Measurements from ENCODE around the gene GPHN. TPM values are rescaled to one million over a fixed set of nuclear protein-coding genes. Genes with fewer than 3 reads are reported as not detected.
"Not testable (repeated sequence)": the region's sequence is repeated elsewhere in the genome, so short reads cannot be mapped to it uniquely, and the experiment has no call there.

The GPHN gene
- total RNA-seq, 1 experiment from 2014 or later: 23.4 TPM

- Histone ChIP-seq H3K36me3 (ENCODE audit: low read depth, low read length) (no peaks in the 10 kb centered on the region), H3K9ac (ENCODE audit: low read length) (no peak overlapping the region), H4K20me1 (ENCODE audit: low read length) (no peaks in the 10 kb centered on the region), H3K9me2 (replicated peaks; ENCODE audit: low read length) (no peaks in the 10 kb centered on the region), H3F3A (ENCODE audit: low read length, unreplicated experiment) (no peaks in the 10 kb centered on the region), H3K4me1 (ENCODE audit: insufficient read depth, low read length) (0 out of 2 replicates have a peak, but pooled peaks cover 3% of the 10 kb centered on the region), H3K27ac (ENCODE audit: low read length) (no peak overlapping the region), H3K4me2 (ENCODE audit: low read length) (no peak overlapping the region), H3K9me3 (ENCODE audit: low read length) (no peaks in the 10 kb centered on the region), H3K27me3 (ENCODE audit: low read length) (no peaks in the 10 kb centered on the region), H2AFZ (ENCODE audit: low read length) (no peak overlapping the region), H3K79me2 (ENCODE audit: low read length) (no peaks in the 10 kb centered on the region), H3K4me3 (ENCODE audit: low read length) (no peak overlapping the region)
- intact Hi-C loops (cut with micrococcal nuclease): no loop called here
- DNase-seq: no peak
- no peak for TF ChIP-seq EZH2 (IDR thresholded peaks at IDR 0.05; ENCODE audit: low read length, unreplicated experiment)
- TF ChIP-seq EZH2phosphoT487 (IDR thresholded peaks at IDR 0.05; ENCODE audit: borderline replicate concordance, low read length): no peak
- no peak for TF ChIP-seq CTCF (conservative IDR thresholded peaks at IDR 0.05; ENCODE audit: low read depth, low read length)
- POLR2A ChIA-PET (ENCODE audit: unreplicated experiment): no interaction called here
- no TSS peak for BruUV-seq (replicated peaks)
- peak; percentile 53; the same call in 1 of the 2 replicates for ATAC-seq
- CTCF ChIA-PET: no interaction called here
These were observed 319.2 kb downstream of the GPHN start for GRCh38 chr14:66827182-66827581.

- ChIA-PET POLR2A (ENCODE audit: unreplicated experiment) (interaction anchor here (0.6 kb wide), 1 partner anchor 89 kb away, joined by 3 read pairs; no protein-coding TSS in a partner anchor), CTCF (interaction anchor here (0.6 kb wide), 1 partner anchor 472 kb away, joined by 7 read pairs; no protein-coding TSS in a partner anchor)
- no peaks in the 10 kb centered on the region for H3K9me2 ChIP-seq (replicated peaks; ENCODE audit: low read length)
- no peaks in the 10 kb centered on the region for H3K79me2 ChIP-seq (ENCODE audit: low read length)
- intact Hi-C loops (cut with micrococcal nuclease): no loop called here
- H3K27me3 ChIP-seq (ENCODE audit: low read length): no peaks in the 10 kb centered on the region
- DNase-seq: no peak
- no peaks in the 10 kb centered on the region for H3K9me3 ChIP-seq (ENCODE audit: low read length)
- no peak overlapping the region for H3K27ac ChIP-seq (ENCODE audit: low read length)
- BruUV-seq (replicated peaks): no TSS peak
- 0 out of 2 replicates have a peak, but pooled peaks cover 3% of the 10 kb centered on the region for H3K4me1 ChIP-seq (ENCODE audit: insufficient read depth, low read length)
- TF ChIP-seq EZH2 (IDR thresholded peaks at IDR 0.05; ENCODE audit: low read length, unreplicated experiment): no peak
- no peak for TF ChIP-seq CTCF (conservative IDR thresholded peaks at IDR 0.05; ENCODE audit: low read depth, low read length)
- no peak for TF ChIP-seq EZH2phosphoT487 (IDR thresholded peaks at IDR 0.05; ENCODE audit: borderline replicate concordance, low read length)
- no peak overlapping the region for H3K4me3 ChIP-seq (ENCODE audit: low read length)
- H3F3A ChIP-seq (ENCODE audit: low read length, unreplicated experiment): no peaks in the 10 kb centered on the region
- no peaks in the 10 kb centered on the region for H3K36me3 ChIP-seq (ENCODE audit: low read depth, low read length)
- no peak overlapping the region for H3K9ac ChIP-seq (ENCODE audit: low read length)
- H4K20me1 ChIP-seq (ENCODE audit: low read length): no peaks in the 10 kb centered on the region
- H3K4me2 ChIP-seq (ENCODE audit: low read length): no peak overlapping the region
- no peak for ATAC-seq
- no peak overlapping the region for H2AFZ ChIP-seq (ENCODE audit: low read length)
These were observed 323.2 kb downstream of the GPHN start for GRCh38 chr14:66831173-66831572.

- CTCF ChIA-PET: no interaction called here
- no peak for ATAC-seq
- TF ChIP-seq EZH2 (IDR thresholded peaks at IDR 0.05; ENCODE audit: low read length, unreplicated experiment): no peak
- TF ChIP-seq EZH2phosphoT487 (IDR thresholded peaks at IDR 0.05; ENCODE audit: borderline replicate concordance, low read length): no peak
- no peak for TF ChIP-seq CTCF (conservative IDR thresholded peaks at IDR 0.05; ENCODE audit: low read depth, low read length)
- Histone ChIP-seq H2AFZ (ENCODE audit: low read length) (no peak overlapping the region), H3K27ac (ENCODE audit: low read length) (no peak overlapping the region), H3K27me3 (ENCODE audit: low read length) (no peaks in the 10 kb centered on the region), H3K36me3 (ENCODE audit: low read depth, low read length) (no peaks in the 10 kb centered on the region), H3K4me2 (ENCODE audit: low read length) (no peak overlapping the region), H3K9ac (ENCODE audit: low read length) (no peak overlapping the region), H3K9me3 (ENCODE audit: low read length) (no peaks in the 10 kb centered on the region), H3K79me2 (ENCODE audit: low read length) (no peaks in the 10 kb centered on the region), H4K20me1 (ENCODE audit: low read length) (no peaks in the 10 kb centered on the region), H3F3A (ENCODE audit: low read length, unreplicated experiment) (no peaks in the 10 kb centered on the region), H3K4me1 (ENCODE audit: insufficient read depth, low read length) (0 out of 2 replicates have a peak, but pooled peaks cover 3% of the 10 kb centered on the region), H3K4me3 (ENCODE audit: low read length) (no peak overlapping the region), H3K9me2 (replicated peaks; ENCODE audit: low read length) (no peaks in the 10 kb centered on the region)
- intact Hi-C loops (cut with micrococcal nuclease): no loop called here
- no peak for DNase-seq
- BruUV-seq (replicated peaks): no TSS peak
- POLR2A ChIA-PET (ENCODE audit: unreplicated experiment): no interaction called here
These were observed 325.9 kb downstream of the GPHN start for GRCh38 chr14:66833816-66834215.

- CTCF ChIA-PET; H3K79me2 ChIP-seq (ENCODE audit: low read length); H4K20me1 ChIP-seq (ENCODE audit: low read length); H3K9ac ChIP-seq (ENCODE audit: low read length); H3K27ac ChIP-seq (ENCODE audit: low read length); H3K9me2 ChIP-seq (replicated peaks; ENCODE audit: low read length); H3K4me3 ChIP-seq (ENCODE audit: low read length); H2AFZ ChIP-seq (ENCODE audit: low read length); H3K36me3 ChIP-seq (ENCODE audit: low read depth, low read length); POLR2A ChIA-PET (ENCODE audit: unreplicated experiment); ATAC-seq; H3K4me2 ChIP-seq (ENCODE audit: low read length); intact Hi-C loops (cut with micrococcal nuclease); H3K4me1 ChIP-seq (ENCODE audit: insufficient read depth, low read length); BruUV-seq (replicated peaks); H3K27me3 ChIP-seq (ENCODE audit: low read length); DNase-seq; H3F3A ChIP-seq (ENCODE audit: low read length, unreplicated experiment); H3K9me3 ChIP-seq (ENCODE audit: low read length): not testable (repeated sequence)
These were observed 329.5 kb downstream of the GPHN start for GRCh38 chr14:66837436-66837835.

Data from PC-3 (cell line).